ENCODE measurements around the gene MAP1LC3B.

The MAP1LC3B gene

GRCh38 chr16:87411375-87412271 is 19.5 kb downstream of the MAP1LC3B start:
- H3K9me3 ChIP-seq (ENCODE audit: insufficient read depth, low read depth, low read length): no peaks in the 10 kb centered on the region
- H4K20me1 ChIP-seq (ENCODE audit: insufficient read depth, low read length, poor library complexity, severe bottlenecking): no peaks in the 10 kb centered on the region
- H3K4me2 ChIP-seq (ENCODE audit: low read depth, low read length, poor library complexity, severe bottlenecking): no peak overlapping the region
- no peak overlapping the region for H3K4me3 ChIP-seq (ENCODE audit: low read length, poor library complexity, severe bottlenecking)
- no peaks in the 10 kb centered on the region for H3K9me2 ChIP-seq (replicated peaks; ENCODE audit: low read depth, low read length)
- H3K79me2 ChIP-seq (ENCODE audit: insufficient read depth, low read length): no peaks in the 10 kb centered on the region
- no peaks in the 10 kb centered on the region for H3K27me3 ChIP-seq (ENCODE audit: insufficient read depth, low read length, poor library complexity, severe bottlenecking)
- TF ChIP-seq CTCF (conservative IDR thresholded peaks at IDR 0.05; ENCODE audit: low read length): no peak
- no peak for TF ChIP-seq EZH2phosphoT487 (IDR thresholded peaks at IDR 0.05; ENCODE audit: borderline replicate concordance)
- no peaks in the 10 kb centered on the region for H3K36me3 ChIP-seq (ENCODE audit: insufficient read depth, low read length)
- H3K4me1 ChIP-seq (ENCODE audit: insufficient read depth, low read length, poor library complexity, severe bottlenecking): no peaks in the 10 kb centered on the region
- H2AFZ ChIP-seq (ENCODE audit: low read length): no peak overlapping the region
- no peaks in the 10 kb centered on the region for H3F3A ChIP-seq (ENCODE audit: low read depth)
- no peak overlapping the region for H3K9ac ChIP-seq (ENCODE audit: low read depth, low read length, poor library complexity, severe bottlenecking)

- H3K27me3 ChIP-seq (ENCODE audit: insufficient read depth, low read length, poor library complexity, severe bottlenecking): no peaks in the 10 kb centered on the region
- no peaks in the 10 kb centered on the region for H4K20me1 ChIP-seq (ENCODE audit: insufficient read depth, low read length, poor library complexity, severe bottlenecking)
- no peaks in the 10 kb centered on the region for H3K4me1 ChIP-seq (ENCODE audit: insufficient read depth, low read length, poor library complexity, severe bottlenecking)
- H3F3A ChIP-seq (ENCODE audit: low read depth): no peaks in the 10 kb centered on the region
- H3K9me3 ChIP-seq (ENCODE audit: insufficient read depth, low read depth, low read length): no peaks in the 10 kb centered on the region
- H3K9ac ChIP-seq (ENCODE audit: low read depth, low read length, poor library complexity, severe bottlenecking): no peak overlapping the region
- H3K9me2 ChIP-seq (replicated peaks; ENCODE audit: low read depth, low read length): no peaks in the 10 kb centered on the region
- H2AFZ ChIP-seq (ENCODE audit: low read length): no peak overlapping the region
- TF ChIP-seq CTCF (conservative IDR thresholded peaks at IDR 0.05; ENCODE audit: low read length) (no peak), EZH2phosphoT487 (IDR thresholded peaks at IDR 0.05; ENCODE audit: borderline replicate concordance) (no peak)
- no peak overlapping the region for H3K4me3 ChIP-seq (ENCODE audit: low read length, poor library complexity, severe bottlenecking)
- H3K4me2 ChIP-seq (ENCODE audit: low read depth, low read length, poor library complexity, severe bottlenecking): no peak overlapping the region
- H3K79me2 ChIP-seq (ENCODE audit: insufficient read depth, low read length): no peaks in the 10 kb centered on the region
- H3K36me3 ChIP-seq (ENCODE audit: insufficient read depth, low read length): no peaks in the 10 kb centered on the region
Measured at GRCh38 chr16:87412371-87412995, 20.3 kb downstream of the MAP1LC3B start.

- Histone ChIP-seq H3K27me3 (ENCODE audit: insufficient read depth, low read length, poor library complexity, severe bottlenecking) (no peaks in the 10 kb centered on the region), H3K79me2 (ENCODE audit: insufficient read depth, low read length) (no peaks in the 10 kb centered on the region), H3K9ac (ENCODE audit: low read depth, low read length, poor library complexity, severe bottlenecking) (no peak overlapping the region), H3K9me2 (replicated peaks; ENCODE audit: low read depth, low read length) (no peaks in the 10 kb centered on the region), H3F3A (ENCODE audit: low read depth) (no peaks in the 10 kb centered on the region), H3K36me3 (ENCODE audit: insufficient read depth, low read length) (no peaks in the 10 kb centered on the region), H4K20me1 (ENCODE audit: insufficient read depth, low read length, poor library complexity, severe bottlenecking) (no peaks in the 10 kb centered on the region), H3K9me3 (ENCODE audit: insufficient read depth, low read depth, low read length) (no peaks in the 10 kb centered on the region), H3K4me2 (ENCODE audit: low read depth, low read length, poor library complexity, severe bottlenecking) (no peak overlapping the region), H3K4me3 (ENCODE audit: low read length, poor library complexity, severe bottlenecking) (no peak overlapping the region), H3K4me1 (ENCODE audit: insufficient read depth, low read length, poor library complexity, severe bottlenecking) (no peaks in the 10 kb centered on the region), H2AFZ (ENCODE audit: low read length) (no peak overlapping the region)
- no peak for TF ChIP-seq EZH2phosphoT487 (IDR thresholded peaks at IDR 0.05; ENCODE audit: borderline replicate concordance)
- no peak for TF ChIP-seq CTCF (conservative IDR thresholded peaks at IDR 0.05; ENCODE audit: low read length)
Measured at GRCh38 chr16:87412996-87413421, 20.9 kb downstream of the MAP1LC3B start.

All from Loucy (cell line).